Heart right ventricle (tissue), 16 donors: Measurements from ENCODE around the gene DHRSX. TPM values are rescaled to one million over a fixed set of nuclear protein-coding genes. Genes with fewer than 3 reads are reported as not detected.
"Not testable (repeated sequence)": the region's sequence is repeated elsewhere in the genome, so short reads cannot be mapped to it uniquely, and the experiment has no call there.

Experiments
- ATAC-seq, 8 donors: fragments of 200-7000 bp; cut with Tn5 transposase; one replicate each; pipeline ENCODE4 v1.9.1; 2020; ENCODE audit warnings: mild to moderate bottlenecking in 8 of 8, moderate library complexity in 8 of 8, moderate number of reproducible peaks in 1 of 8
- DNase-seq, 2 donors: peaks; one replicate each; pipeline ENCODE4 v3.0.0-alpha.2; 2020
- H3K27ac ChIP-seq, 10 donors: fragments of 200-600 bp; sonication (generic) in 2 of 10; one replicate each; pipeline versions ENCODE4 v1.5.0 to v1.8.0; 2020 to 2022; ENCODE audit warnings: mild to moderate bottlenecking in 3 of 10
- H3K27me3 ChIP-seq, 7 donors: fragments of 200-600 bp; one replicate each; pipeline ENCODE4 v1.8.0; 2021 to 2022; ENCODE audit warnings: mild to moderate bottlenecking in 2 of 7
- H3K36me3 ChIP-seq, 9 donors: fragments of 200-600 bp; sonication (generic) in 1 of 9; one replicate each; pipeline versions ENCODE4 v1.5.0 to v1.8.0; 2020 to 2022; ENCODE audit warnings: mild to moderate bottlenecking in 2 of 9
- H3K4me1 ChIP-seq, 9 donors: fragments of 200-600 bp; sonication (generic) in 1 of 9; one replicate each; pipeline versions ENCODE4 v1.5.0 to v1.8.0; 2020 to 2022; ENCODE audit warnings: mild to moderate bottlenecking in 4 of 9
- H3K4me3 ChIP-seq, 10 donors: fragments of 200-600 bp; sonication (generic) in 2 of 10; one replicate each; pipeline versions ENCODE4 v1.5.0 to v1.8.0; 2020 to 2022; ENCODE audit warnings: mild to moderate bottlenecking in 7 of 10, moderate library complexity in 2 of 10
- H3K9me3 ChIP-seq, 11 donors: fragments of 200-600 bp in 10 of 11; sonication (generic) in 2 of 11; one replicate each; pipeline versions ENCODE4 v1.5.0 to v1.8.0; 2013 to 2022; ENCODE audit warnings: mild to moderate bottlenecking in 2 of 11, control low read depth in 1 of 11, moderate library complexity in 1 of 11
- CTCF ChIP-seq, 9 donors: fragments of 200-600 bp; sonication (generic) in 2 of 9; IDR thresholded peaks; one replicate each; pipeline versions ENCODE4 v1.5.0 to v1.8.0; 2021 to 2022; ENCODE audit warnings: antibody characterized with exemption in 9 of 9, mild to moderate bottlenecking in 5 of 9, moderate library complexity in 1 of 9
- WGBS, 2 donors: extraction: QIAGEN DNeasy Blood & Tissue Kit; methylation state at CpG; one replicate each; pipeline ENCODE4 v1.1.7; 2013; ENCODE audit warnings: inconsistent platforms in 1 of 2; 5-methylcytosine and 5-hydroxymethylcytosine counted together
- intact Hi-C, 10 donors: fragments of 100-400 bp; cut with DNase I; formaldehyde crosslinking; loops; one replicate each; pipeline versions ENCODE4 v1.11.1 to v1.14.2; 2022
- polyA plus RNA-seq, 2 donors: library from polyadenylated mRNA; stranded (reverse); fragments of 200-250 nt; gene quantifications; one replicate each; pipeline ENCODE4 v1.2.3, GENCODE V29; 2013
- total RNA-seq, 10 donors: library from RNA; stranded (reverse); fragmentation: NEBNext Ultra II Directional in 3 of 10; extraction: Animal tissue kit (Norgen Biotek cat#: 25700) in 3 of 10; gene quantifications; one replicate each; pipeline versions ENCODE4 v1.2.1 to v1.2.4, GENCODE V29; 2021 to 2023
- donor health status: Arrhythmogenic right ventricular cardiomyopathy.
- donor health status: ischemic (EF 13 %, LVEDD 7.1; RV severe dilation, severe dysfunction).
- donor health status: healthy with polysubstance abuse.
- donor health status: DM: no; HTN: yes; CAD: no.
- donor health status: DM: no; HTN: no; CAD: no.
- donor health status: ischemic (EF 25% LVEDD 6.9; RV normal size, moderate dysfunction).
- donor health status: ischemic (EF 25% LVEDD 5.7; RV mildly dilated, moderate dysfunction).
- donor health status: healthy.
- donor health status: DM: yes; HTN: yes; CAD: no.
- donor health status: Ischemic cardiomyopathy.
- donor health status: ischemic (EF 35%, LVEDD 5.7; RV mildly dilated, moderate dysfunction).
- donor health status: nonischemic (EF 11% LVEDD 7.7; RV severe dilation, severe dysfunction).
- donor health status: DM: yes; HTN: yes; CAD: no.
- donor health status: PGD.
- donor health status: ischemic (EF 29% LVEDD 5.4; RV normal size, mild dysfunction).
- donor health status: nonischemic (EF 23%, LVEDD 6.1; RV moderate dilation, normal function).

DHRSX gene
- total and polyA plus RNA-seq, 12 donors, result 13.8 to 35.9 (median 26.2) TPM

GRCh38 chrX:2474280-2474962 is 26.4 kb downstream of the DHRSX start:
- no peaks in the 10 kb centered on the region for H3K9me3 ChIP-seq
- H3K27ac ChIP-seq, result no peak overlapping the region
- intact Hi-C loops, result loop anchor here in 1 of 10 donors (10.0 kb wide), 1 partner anchor 60 kb away; no protein-coding TSS in a partner anchor
- H3K4me3 ChIP-seq, result no peak overlapping the region
- H3K27me3 ChIP-seq, result no peaks in the 10 kb centered on the region
- peaks cover 0 to 7% (median 0%) of the 10 kb centered on the region in 9 donors for H3K4me1 ChIP-seq
- 83% methylated on average over 20 of the region's 20 CpGs for WGBS, 2 donors
- ATAC-seq (no peak), DNase-seq (no peak)
- no peak for TF ChIP-seq CTCF (IDR thresholded peaks at IDR 0.05)
- H3K36me3 ChIP-seq, result no peaks in the 10 kb centered on the region

DNA sequence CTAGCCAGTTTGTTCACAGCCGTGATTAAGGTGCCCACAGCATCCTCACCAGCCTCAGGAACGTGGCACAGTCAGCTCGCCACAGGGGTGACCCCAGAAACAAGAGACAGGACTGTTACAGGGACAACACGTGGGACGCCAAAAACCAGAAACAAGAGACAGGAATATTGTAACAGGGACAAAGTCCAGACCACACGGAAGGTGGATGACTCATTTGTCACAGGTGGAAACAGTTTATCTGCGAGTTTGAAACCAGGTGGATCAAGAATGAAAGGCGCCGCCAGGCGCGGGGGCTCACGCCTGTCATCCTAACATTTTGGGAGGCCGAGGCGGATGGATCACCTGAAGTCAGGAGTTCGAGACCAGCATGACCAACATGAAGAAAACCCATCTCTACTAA is 27.7 kb downstream of the DHRSX start:
- H3K4me1 ChIP-seq, H3K36me3 ChIP-seq, DNase-seq, ATAC-seq, H3K9me3 ChIP-seq, H3K27ac ChIP-seq, H3K27me3 ChIP-seq, H3K4me3 ChIP-seq: not testable (repeated sequence)
- 78 to 79% methylated on average over 15 of the region's 15 CpGs for WGBS, 2 donors
- intact Hi-C loops, result loop anchor here in 1 of 10 donors (10.0 kb wide), 1 partner anchor 58 kb away; no protein-coding TSS in a partner anchor

- H3K36me3 ChIP-seq, result no peaks in the 10 kb centered on the region
- no peak overlapping the region for H3K4me3 ChIP-seq
- WGBS, 2 donors, result 93% methylated on average over 7 of the region's 7 CpGs
- H3K27ac ChIP-seq, result no peak overlapping the region
- H3K9me3 ChIP-seq, result no peaks in the 10 kb centered on the region
- peaks cover 0 to 7% (median 0%) of the 10 kb centered on the region in 9 donors for H3K4me1 ChIP-seq
- ATAC-seq (no peak), DNase-seq (no peak)
- no peak for TF ChIP-seq CTCF (IDR thresholded peaks at IDR 0.05)
- intact Hi-C loops, result loop anchor here in 1 of 10 donors (10.0 kb wide), 1 partner anchor 57 kb away; no protein-coding TSS in a partner anchor
- no peaks in the 10 kb centered on the region for H3K27me3 ChIP-seq
Measured at GRCh38 chrX:2471641-2472040, 29.1 kb downstream of the DHRSX start.

- intact Hi-C loops, result loop anchor here in 1 of 10 donors (10.0 kb wide), 1 partner anchor 56 kb away; no protein-coding TSS in a partner anchor
- not testable (repeated sequence) for H3K27me3 ChIP-seq, H3K36me3 ChIP-seq, H3K9me3 ChIP-seq, H3K4me1 ChIP-seq, H3K27ac ChIP-seq, ATAC-seq, DNase-seq, H3K4me3 ChIP-seq
- 95 to 97% methylated on average over 10 of the region's 10 CpGs for WGBS, 2 donors
Measured at GRCh38 chrX:2471126-2471525, 29.6 kb downstream of the DHRSX start.

DNA sequence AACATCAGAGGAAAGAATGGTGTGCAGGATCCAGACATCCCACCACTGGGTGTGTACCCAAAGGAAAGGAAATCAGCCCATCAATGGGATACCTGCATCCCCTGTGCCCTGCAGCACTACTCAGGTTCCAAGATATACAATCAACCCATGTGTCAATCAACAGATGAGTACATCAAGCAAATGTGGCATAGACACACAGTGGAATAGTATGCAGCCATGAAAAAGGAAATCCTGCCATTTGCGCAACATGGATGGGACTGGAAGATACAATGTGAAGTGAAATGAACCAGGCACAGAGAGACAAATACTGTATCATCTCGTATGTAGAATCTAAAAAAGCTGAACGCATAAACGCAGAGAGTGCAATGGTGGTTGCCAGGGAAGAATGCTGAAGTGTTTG is 30.9 kb downstream of the DHRSX start:
- H3K27me3 ChIP-seq, H3K27ac ChIP-seq, ATAC-seq, H3K36me3 ChIP-seq, H3K4me1 ChIP-seq, DNase-seq, H3K9me3 ChIP-seq, H3K4me3 ChIP-seq: not testable (repeated sequence)
- intact Hi-C loops, result loop anchor here in 1 of 10 donors (10.0 kb wide), 1 partner anchor 55 kb away; no protein-coding TSS in a partner anchor
- 83 to 90% methylated on average over 4 of the region's 4 CpGs for WGBS, 2 donors

GRCh38 chrX:2469196-2469685 is 31.5 kb downstream of the DHRSX start:
- Histone ChIP-seq H3K9me3 (no peaks in the 10 kb centered on the region), H3K4me3 (no peak overlapping the region), H3K36me3 (no peaks in the 10 kb centered on the region), H3K27ac (no peak overlapping the region), H3K27me3 (no peaks in the 10 kb centered on the region), H3K4me1 (no peaks in the 10 kb centered on the region)
- intact Hi-C loops, result no loop called here
- TF ChIP-seq CTCF (IDR thresholded peaks at IDR 0.05), result no peak
- ATAC-seq, result peak in 1 of 8 donors; percentile 20
- no peak for DNase-seq
- WGBS, 2 donors, result 95 to 96% methylated on average over 22 of the region's 22 CpGs
